HL-60 (cell line): ENCODE results near the gene E2F2.

Source experiments
- DNase-seq, 2 experiments: peaks; one replicate each; pipeline ENCODE4 v3.0.0-alpha.2; 2010 to 2020; ENCODE audit warnings: low read depth in 1 of 2, low spot score in 1 of 2
- H3K27ac ChIP-seq: fragments of 250-450 bp; sonication (Bioruptor Pico); replicated peaks from 2 replicates; pipeline ENCODE4 v1.5.1; 2020; ENCODE audit warnings: mild to moderate bottlenecking, moderate library complexity
- H3K27me3 ChIP-seq: fragments of 250-450 bp; sonication (Bioruptor Pico); 2 replicates; pipeline ENCODE4 v1.5.1; 2021; ENCODE audit warnings: mild to moderate bottlenecking, moderate library complexity; ENCODE audit not compliant: insufficient read depth, poor library complexity, severe bottlenecking
- H3K4me3 ChIP-seq: replicated peaks from 2 replicates; pipeline ENCODE4 v1.5.1; 2011; ENCODE audit warnings: mild to moderate bottlenecking, control low read depth, low read length; ENCODE audit not compliant: insufficient read depth
- GABPA ChIP-seq: IDR thresholded peaks from 2 replicates; pipeline ENCODE4 v1.6.1; 2012; ENCODE audit warnings: low read depth
- POLR2AphosphoS5 ChIP-seq: IDR thresholded peaks from 2 replicates; pipeline ENCODE4 v1.6.1; 2012; ENCODE audit warnings: low read depth
- SPI1 ChIP-seq: IDR thresholded peaks from 2 replicates; pipeline ENCODE4 v1.6.1; 2012; ENCODE audit warnings: low read depth, mild to moderate bottlenecking, borderline replicate concordance
- TF ChIP-seq, protein P1 (sequence below): IDR thresholded peaks from one replicate; pipeline ENCODE4 v1.5.1; 2011; ENCODE audit warnings: low read length, control low read depth, inconsistent platforms; ENCODE audit not compliant: insufficient read depth
- TF ChIP-seq, protein P2 (sequence below): IDR thresholded peaks from 2 replicates; pipeline ENCODE4 v1.6.1; 2012; ENCODE audit warnings: low read depth; ENCODE audit not compliant: insufficient replicate concordance

The E2F2 gene

DNA sequence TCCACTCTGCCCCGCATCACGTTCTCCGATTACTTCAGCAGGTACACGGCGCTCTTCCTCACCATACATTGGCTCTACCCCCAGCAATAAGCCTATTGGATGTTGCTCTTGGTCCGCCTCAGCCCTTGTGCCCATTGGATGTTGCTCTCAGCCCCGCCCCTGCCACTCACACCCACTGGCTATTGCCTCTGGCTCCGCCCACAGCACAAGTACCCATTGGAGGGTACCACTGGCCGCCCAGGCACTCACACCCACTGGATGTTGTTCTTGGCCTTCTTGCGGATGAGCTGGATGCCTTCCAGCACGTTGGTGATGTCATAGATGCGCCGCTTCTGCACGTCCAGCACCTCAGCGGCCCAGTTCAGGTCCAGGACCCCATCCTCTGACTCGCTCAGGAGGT lies 9.4 kb downstream of the E2F2 start:
- Histone ChIP-seq H3K27me3 (no peaks in the 10 kb centered on the region), H3K4me3 (no peak overlapping the region), H3K27ac (no peak overlapping the region)
- DNase-seq: no peak
- TF ChIP-seq, protein P1, sequence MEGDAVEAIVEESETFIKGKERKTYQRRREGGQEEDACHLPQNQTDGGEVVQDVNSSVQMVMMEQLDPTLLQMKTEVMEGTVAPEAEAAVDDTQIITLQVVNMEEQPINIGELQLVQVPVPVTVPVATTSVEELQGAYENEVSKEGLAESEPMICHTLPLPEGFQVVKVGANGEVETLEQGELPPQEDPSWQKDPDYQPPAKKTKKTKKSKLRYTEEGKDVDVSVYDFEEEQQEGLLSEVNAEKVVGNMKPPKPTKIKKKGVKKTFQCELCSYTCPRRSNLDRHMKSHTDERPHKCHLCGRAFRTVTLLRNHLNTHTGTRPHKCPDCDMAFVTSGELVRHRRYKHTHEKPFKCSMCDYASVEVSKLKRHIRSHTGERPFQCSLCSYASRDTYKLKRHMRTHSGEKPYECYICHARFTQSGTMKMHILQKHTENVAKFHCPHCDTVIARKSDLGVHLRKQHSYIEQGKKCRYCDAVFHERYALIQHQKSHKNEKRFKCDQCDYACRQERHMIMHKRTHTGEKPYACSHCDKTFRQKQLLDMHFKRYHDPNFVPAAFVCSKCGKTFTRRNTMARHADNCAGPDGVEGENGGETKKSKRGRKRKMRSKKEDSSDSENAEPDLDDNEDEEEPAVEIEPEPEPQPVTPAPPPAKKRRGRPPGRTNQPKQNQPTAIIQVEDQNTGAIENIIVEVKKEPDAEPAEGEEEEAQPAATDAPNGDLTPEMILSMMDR: no peak
- TF ChIP-seq, protein P2, sequence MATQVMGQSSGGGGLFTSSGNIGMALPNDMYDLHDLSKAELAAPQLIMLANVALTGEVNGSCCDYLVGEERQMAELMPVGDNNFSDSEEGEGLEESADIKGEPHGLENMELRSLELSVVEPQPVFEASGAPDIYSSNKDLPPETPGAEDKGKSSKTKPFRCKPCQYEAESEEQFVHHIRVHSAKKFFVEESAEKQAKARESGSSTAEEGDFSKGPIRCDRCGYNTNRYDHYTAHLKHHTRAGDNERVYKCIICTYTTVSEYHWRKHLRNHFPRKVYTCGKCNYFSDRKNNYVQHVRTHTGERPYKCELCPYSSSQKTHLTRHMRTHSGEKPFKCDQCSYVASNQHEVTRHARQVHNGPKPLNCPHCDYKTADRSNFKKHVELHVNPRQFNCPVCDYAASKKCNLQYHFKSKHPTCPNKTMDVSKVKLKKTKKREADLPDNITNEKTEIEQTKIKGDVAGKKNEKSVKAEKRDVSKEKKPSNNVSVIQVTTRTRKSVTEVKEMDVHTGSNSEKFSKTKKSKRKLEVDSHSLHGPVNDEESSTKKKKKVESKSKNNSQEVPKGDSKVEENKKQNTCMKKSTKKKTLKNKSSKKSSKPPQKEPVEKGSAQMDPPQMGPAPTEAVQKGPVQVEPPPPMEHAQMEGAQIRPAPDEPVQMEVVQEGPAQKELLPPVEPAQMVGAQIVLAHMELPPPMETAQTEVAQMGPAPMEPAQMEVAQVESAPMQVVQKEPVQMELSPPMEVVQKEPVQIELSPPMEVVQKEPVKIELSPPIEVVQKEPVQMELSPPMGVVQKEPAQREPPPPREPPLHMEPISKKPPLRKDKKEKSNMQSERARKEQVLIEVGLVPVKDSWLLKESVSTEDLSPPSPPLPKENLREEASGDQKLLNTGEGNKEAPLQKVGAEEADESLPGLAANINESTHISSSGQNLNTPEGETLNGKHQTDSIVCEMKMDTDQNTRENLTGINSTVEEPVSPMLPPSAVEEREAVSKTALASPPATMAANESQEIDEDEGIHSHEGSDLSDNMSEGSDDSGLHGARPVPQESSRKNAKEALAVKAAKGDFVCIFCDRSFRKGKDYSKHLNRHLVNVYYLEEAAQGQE: no peak
- TF ChIP-seq SPI1 (no peak), POLR2AphosphoS5 (no peak), GABPA (no peak)

- Histone ChIP-seq H3K4me3 (no peak overlapping the region), H3K27me3 (no peaks in the 10 kb centered on the region), H3K27ac (no peak overlapping the region)
- TF ChIP-seq, protein P1: no peak
- no peak for DNase-seq
Measured at GRCh38 chr1:23517581-23517980, 13.5 kb downstream of the E2F2 start.

GRCh38 chr1:23515905-23516304 lies 15.1 kb downstream of the E2F2 start:
- no peak for TF ChIP-seq POLR2AphosphoS5
- TF ChIP-seq, protein P2: no peak
- no peak for TF ChIP-seq SPI1
- TF ChIP-seq GABPA: no peak
- TF ChIP-seq, protein P1: no peak
- H3K27ac ChIP-seq: no peak overlapping the region
- DNase-seq: no peak

GRCh38 chr1:23514111-23514679 lies 16.8 kb downstream of the E2F2 start:
- H3K4me3 ChIP-seq: no peak overlapping the region
- no peak overlapping the region for H3K27ac ChIP-seq
- TF ChIP-seq, protein P2: no peak
- TF ChIP-seq GABPA (no peak), SPI1 (no peak), POLR2AphosphoS5 (no peak)
- TF ChIP-seq, protein P1: no peak
- DNase-seq: no peak
- no peaks in the 10 kb centered on the region for H3K27me3 ChIP-seq

More at GRCh38 chr1:23515905-23516304, 15.1 kb downstream of the E2F2 start:
- no peaks in the 10 kb centered on the region for H3K27me3 ChIP-seq
- no peak overlapping the region for H3K4me3 ChIP-seq
